OCI-LY1 (cell line): Measurements from ENCODE around the gene COL3A1.

ENCODE experiments used
- EZH2 ChIP-seq: fragments of 200-600 bp; sonication (generic), shearing (Covaris generic); IDR thresholded peaks from 2 replicates; pipeline ENCODE4 v1.8.0; 2017; ENCODE audit warnings: borderline replicate concordance, mixed run types, mild to moderate bottlenecking, antibody characterized with exemption, low read length, moderate library complexity, mixed read lengths
- TF ChIP-seq, protein P1 (sequence below): fragments of 200-600 bp; sonication (generic), shearing (Covaris generic); IDR thresholded peaks from 2 replicates; pipeline ENCODE4 v1.5.1; 2017; ENCODE audit warnings: mild to moderate bottlenecking, antibody characterized with exemption, low read length, moderate library complexity, mixed read lengths

DNA sequence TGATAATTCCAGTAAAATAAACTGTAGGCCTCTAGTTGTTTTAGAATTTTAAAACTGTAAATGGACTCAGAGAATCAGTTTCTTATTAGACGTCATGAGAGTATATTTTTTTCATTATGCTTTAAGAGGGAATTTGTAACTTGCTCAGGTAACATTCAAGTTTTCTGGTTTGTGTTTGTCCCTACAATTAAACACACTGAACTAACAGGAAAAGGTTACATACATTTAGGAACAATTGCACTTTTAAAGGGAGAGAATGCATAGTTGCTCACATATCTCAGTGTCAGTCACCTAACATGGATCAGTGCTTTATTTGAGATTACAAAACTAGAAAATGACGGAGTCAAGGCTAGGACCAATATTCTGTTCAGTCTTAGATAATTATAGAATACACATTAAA is 3.1 kb downstream of the COL3A1 start:
- TF ChIP-seq, protein P1, sequence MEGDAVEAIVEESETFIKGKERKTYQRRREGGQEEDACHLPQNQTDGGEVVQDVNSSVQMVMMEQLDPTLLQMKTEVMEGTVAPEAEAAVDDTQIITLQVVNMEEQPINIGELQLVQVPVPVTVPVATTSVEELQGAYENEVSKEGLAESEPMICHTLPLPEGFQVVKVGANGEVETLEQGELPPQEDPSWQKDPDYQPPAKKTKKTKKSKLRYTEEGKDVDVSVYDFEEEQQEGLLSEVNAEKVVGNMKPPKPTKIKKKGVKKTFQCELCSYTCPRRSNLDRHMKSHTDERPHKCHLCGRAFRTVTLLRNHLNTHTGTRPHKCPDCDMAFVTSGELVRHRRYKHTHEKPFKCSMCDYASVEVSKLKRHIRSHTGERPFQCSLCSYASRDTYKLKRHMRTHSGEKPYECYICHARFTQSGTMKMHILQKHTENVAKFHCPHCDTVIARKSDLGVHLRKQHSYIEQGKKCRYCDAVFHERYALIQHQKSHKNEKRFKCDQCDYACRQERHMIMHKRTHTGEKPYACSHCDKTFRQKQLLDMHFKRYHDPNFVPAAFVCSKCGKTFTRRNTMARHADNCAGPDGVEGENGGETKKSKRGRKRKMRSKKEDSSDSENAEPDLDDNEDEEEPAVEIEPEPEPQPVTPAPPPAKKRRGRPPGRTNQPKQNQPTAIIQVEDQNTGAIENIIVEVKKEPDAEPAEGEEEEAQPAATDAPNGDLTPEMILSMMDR, result no peak
- no peak for TF ChIP-seq EZH2
